ENCODE results near the gene RAB11A.

The RAB11A gene

GRCh38 chr15:65939901-65940617 is 70.8 kb downstream of the RAB11A start:
- DNase-seq (ENCODE audit: low read depth), result peak; percentile 82

GRCh38 chr15:65940618-65940909 is 71.3 kb downstream of the RAB11A start:
- DNase-seq (ENCODE audit: low read depth), result peak; percentile 21
